OCI-LY3 (cell line): ENCODE results near the gene PRR36.

Experiments
- CTCF ChIP-seq: fragments of 200-600, 300-600 bp; sonication (generic); IDR thresholded peaks from 2 replicates; pipeline ENCODE4 v1.5.1; 2014; ENCODE audit warnings: antibody characterized with exemption, low read length, low read depth
- EZH2phosphoT487 ChIP-seq: fragments of 200-600 bp; shearing (Covaris generic); IDR thresholded peaks from 2 replicates; pipeline ENCODE4 v1.6.1; 2018; ENCODE audit warnings: antibody characterized with exemption, mixed run types, low read depth

GRCh38 chr19:7863971-7864689 lies 10.1 kb downstream of the PRR36 start:
- TF ChIP-seq CTCF, result no peak
- TF ChIP-seq EZH2phosphoT487, result no peak
